HG02763 (cell line): ENCODE data around the gene RNF31.
"Not testable (repeated sequence)": the region's sequence is repeated elsewhere in the genome, so short reads cannot be mapped to it uniquely, and the experiment has no call there.

ENCODE experiments used
- ATAC-seq: cut with Tn5 transposase; IDR thresholded peaks from one replicate; pipeline ENCODE4 v1.9.1; 2021; ENCODE audit warnings: mild to moderate bottlenecking, moderate library complexity; ENCODE audit not compliant: unreplicated experiment

The RNF31 gene

DNA sequence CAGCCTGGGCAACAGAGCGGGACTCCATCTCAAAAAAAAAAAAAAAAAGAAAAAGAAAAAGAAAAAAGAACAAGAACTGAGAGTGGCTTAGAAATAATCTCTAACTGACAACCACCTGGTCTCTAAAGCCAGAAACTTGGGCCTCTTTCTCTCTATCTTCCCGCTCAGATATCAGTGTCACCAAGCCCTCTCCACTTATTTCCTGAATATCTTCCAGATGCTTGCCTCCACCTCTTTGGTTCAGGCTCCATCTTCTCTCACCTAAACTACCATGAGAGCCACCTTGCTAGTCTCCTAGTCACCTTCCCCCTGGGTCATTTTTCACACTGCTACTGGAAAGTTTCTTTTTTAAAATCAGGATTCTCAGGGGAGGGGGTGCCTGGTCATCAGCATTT, 49.8 kb downstream of the RNF31 start:
- ATAC-seq = no peak

GRCh38 chr14:24198814-24199524, 51.7 kb downstream of the RNF31 start:
- no peak for ATAC-seq

DNA sequence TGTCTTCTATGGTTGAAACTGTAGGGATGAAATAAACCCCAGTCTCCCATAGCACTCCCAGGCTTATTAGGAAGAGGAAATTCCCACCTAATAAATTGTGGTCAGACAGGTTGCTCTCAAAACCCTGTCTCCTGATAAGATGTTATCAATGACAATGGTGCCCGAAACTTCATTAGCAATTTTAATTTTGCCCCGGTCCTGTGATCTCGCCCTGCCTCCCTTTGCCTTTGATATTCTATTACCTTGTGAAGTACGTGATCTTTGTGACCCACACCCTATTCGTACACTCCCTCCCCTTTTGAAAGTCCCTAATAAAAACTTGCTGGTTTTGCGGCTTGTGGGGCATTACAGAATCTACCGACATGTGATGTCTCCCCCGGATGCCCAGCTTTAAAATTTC, 55.2 kb downstream of the RNF31 start:
- ATAC-seq = not testable (repeated sequence)

DNA sequence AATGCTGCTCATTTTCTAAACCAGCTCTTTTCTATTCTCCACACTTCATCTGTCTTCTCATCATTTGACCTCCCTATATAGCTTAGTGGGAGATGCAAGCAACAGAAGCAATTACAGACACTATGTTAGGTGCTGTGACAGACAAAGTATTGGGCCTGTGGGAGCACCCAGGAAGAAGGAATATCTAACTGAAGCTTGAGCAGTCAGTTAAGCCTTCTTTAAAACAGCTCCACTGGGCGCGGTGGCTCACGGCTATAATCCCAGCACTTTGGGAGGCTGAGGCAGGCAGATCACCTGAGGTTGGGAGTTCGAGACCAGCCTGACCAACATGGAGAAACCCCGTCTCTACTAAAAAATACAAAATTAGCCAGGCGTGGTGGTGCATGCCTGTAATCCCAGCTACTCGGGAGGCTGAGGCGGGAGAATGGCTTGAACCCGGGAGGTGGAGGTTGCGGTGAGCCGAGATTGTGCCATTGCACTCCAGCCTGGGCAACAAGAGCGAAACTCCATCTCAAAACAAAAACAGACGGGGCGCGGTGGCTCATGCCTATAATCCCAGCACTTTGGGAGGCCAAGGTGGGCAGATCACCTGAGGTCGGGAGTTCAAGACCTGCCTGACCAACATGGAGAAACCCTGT, 56.1 kb downstream of the RNF31 start:
- not testable (repeated sequence) for ATAC-seq

DNA sequence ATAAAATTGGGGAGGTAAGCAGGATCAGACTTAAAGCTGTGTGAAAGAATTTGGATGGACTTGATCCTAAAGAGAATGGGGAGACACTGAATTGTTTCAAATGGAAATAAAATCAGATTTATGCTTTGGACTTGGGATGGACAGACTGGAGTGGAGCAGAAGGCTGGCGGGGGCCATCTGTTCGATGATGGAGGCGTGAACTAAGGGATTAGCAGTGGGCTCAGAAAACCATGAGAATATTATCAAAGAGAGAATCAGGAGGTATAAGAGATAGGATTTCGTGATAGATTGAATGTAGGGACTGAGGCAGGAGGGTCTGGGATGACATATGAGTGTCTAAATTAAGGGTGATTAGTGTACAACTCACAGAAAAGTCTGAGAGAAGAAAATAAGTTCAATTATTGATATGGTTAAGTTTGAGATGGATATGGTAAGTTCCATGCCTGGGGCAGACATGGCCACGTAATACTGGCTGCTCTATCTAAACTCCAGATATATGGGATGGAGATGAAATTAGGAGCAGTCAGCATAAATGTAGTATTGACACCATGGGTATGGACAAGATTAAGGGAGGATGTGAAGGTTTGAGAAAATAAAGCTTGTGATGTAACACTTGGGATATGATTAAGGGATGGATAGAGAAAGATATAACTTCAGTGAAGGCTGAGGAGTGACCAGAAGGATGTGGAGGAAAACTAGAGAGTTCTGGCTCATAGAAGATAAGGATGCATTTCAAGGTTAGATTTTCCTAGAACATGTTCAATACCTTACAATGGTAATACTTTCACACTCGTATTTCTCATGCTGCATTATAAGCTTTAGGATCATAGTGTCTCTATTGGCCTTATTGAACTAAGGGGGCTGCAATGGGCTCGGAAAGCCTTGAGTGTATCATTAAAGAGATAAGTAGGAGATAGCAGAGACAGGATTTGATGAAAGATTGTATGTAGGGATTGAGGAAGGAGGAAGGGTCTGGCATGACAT, 57.2 kb downstream of the RNF31 start:
- no peak for ATAC-seq

DNA sequence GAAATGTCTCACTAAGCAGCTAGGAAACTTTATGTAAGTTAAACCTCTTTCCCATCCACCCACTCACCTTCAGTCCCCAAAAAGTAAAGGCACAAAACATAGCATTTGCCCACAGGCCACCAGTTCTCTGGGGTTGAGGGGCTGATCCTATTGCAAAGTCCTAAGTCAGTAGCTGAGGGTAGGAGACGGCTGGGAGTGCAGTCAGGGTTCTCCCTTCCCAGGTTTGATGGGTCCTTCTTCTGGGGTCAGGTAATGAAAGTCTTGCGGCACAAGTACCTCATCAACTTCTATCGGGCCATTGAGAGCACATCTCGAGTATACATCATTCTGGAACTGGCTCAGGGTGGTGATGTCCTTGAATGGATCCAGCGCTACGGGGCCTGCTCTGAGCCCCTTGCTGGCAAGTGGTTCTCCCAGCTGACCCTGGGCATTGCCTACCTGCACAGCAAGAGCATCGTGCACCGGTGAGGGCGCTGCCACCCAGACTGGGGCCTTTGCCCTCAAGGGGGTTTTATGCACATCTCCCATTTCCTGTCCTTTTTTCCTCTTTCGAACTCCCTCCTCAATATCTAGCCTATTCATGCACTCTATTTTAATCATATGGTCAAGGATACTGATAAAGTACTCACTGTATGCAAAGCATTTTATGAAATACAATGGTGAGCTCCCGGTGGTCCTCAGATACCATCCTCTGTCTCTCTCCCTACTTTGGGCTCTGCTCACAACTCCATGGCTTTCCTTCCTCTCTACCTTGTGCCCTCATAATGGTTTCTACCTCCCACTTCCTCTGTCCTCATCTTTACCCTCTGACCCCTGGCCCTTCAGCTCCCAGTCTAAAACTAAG, 59.2 kb downstream of the RNF31 start:
- no peak for ATAC-seq

- ATAC-seq = no peak
These were observed 59.8 kb downstream of the RNF31 start for GRCh38 chr14:24207104-24207551.

DNA sequence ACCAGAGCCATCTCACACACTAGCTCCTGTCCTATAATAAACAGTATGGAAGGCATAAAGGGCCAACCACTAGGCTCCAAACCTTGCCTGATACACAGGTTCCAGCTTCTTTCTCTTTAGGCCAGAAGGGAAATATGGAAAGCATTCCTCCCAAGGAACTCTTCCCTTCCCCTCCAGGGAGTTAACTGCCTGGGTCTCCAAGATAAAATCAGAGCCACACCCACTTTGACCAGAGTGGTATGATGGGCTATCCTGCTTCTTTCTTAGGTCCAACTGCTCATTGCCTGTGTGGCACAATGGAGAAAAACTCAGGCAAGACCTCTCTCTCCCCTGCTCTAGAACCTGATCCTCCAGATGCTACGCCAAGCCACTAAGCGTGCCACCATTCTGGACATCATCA, 60.3 kb downstream of the RNF31 start:
- ATAC-seq = no peak
